Activated CD8-positive, alpha-beta T cell treated with anti-CD3 and anti-CD28 coated beads for 36 hours (primary cell): Measurements from ENCODE around the gene CHN1. TPM values are rescaled to one million over a fixed set of nuclear protein-coding genes. Genes with fewer than 3 reads are reported as not detected.
A peak's percentile ranks its signal among the peaks of the same experiment; 100 is the strongest.

Experiments
- ATAC-seq: fragments of 200-7000 bp; cut with Tn5 transposase; one replicate; pipeline ENCODE4 v1.10.0; 2021; ENCODE audit warnings: mild to moderate bottlenecking, moderate library complexity
- CTCF ChIA-PET: fragments of 350-600 bp; sonication (Branson Sonifier 250); formaldehyde crosslinking; loops from one replicate; lab custom pipeline; 2021; ENCODE audit warnings: antibody characterized with exemption; lab: Charles Lee
- POLR2A ChIA-PET: fragments of 350-600 bp; sonication (Branson Sonifier 250); formaldehyde crosslinking; loops from one replicate; lab custom pipeline; 2021; ENCODE audit warnings: antibody characterized with exemption; lab: Charles Lee
- DNase-seq: peaks from one replicate; pipeline ENCODE4 v3.0.0-alpha.2; 2020
- H3K27ac Mint-ChIP-seq: one replicate; pipeline ENCODE4 v1.8.0; 2021; ENCODE audit warnings: mild to moderate bottlenecking, mixed read lengths
- H3K27me3 Mint-ChIP-seq: one replicate; pipeline ENCODE4 v1.8.0; 2021; ENCODE audit warnings: mixed read lengths
- H3K36me3 Mint-ChIP-seq: one replicate; pipeline ENCODE4 v1.8.0; 2021; ENCODE audit warnings: low read depth, mixed read lengths
- H3K4me1 Mint-ChIP-seq: one replicate; pipeline ENCODE4 v1.8.0; 2021; ENCODE audit warnings: low read depth, mixed read lengths
- H3K4me3 Mint-ChIP-seq: one replicate; pipeline ENCODE4 v1.8.0; 2021; ENCODE audit warnings: mild to moderate bottlenecking, moderate library complexity, mixed read lengths
- H3K9me3 Mint-ChIP-seq: one replicate; pipeline ENCODE4 v1.8.0; 2021; ENCODE audit warnings: mixed read lengths
- intact Hi-C: fragments of 100-400 bp; cut with micrococcal nuclease; formaldehyde crosslinking; loops from one replicate; pipeline ENCODE4 v1.10.0; 2022
- total RNA-seq, 2 experiments: library from RNA; stranded (reverse); gene quantifications; one replicate each; pipeline ENCODE4 v1.2.3, GENCODE V29; 2021
- TF ChIP-seq, protein P1 (sequence below): fragments of 200-600 bp; IDR thresholded peaks from one replicate; pipeline ENCODE4 v1.8.0; 2022; ENCODE audit warnings: antibody characterized with exemption, mild to moderate bottlenecking

The CHN1 gene
- total RNA-seq, 2 experiments from 2014 or later = 2.9 to 3.0 TPM

DNA sequence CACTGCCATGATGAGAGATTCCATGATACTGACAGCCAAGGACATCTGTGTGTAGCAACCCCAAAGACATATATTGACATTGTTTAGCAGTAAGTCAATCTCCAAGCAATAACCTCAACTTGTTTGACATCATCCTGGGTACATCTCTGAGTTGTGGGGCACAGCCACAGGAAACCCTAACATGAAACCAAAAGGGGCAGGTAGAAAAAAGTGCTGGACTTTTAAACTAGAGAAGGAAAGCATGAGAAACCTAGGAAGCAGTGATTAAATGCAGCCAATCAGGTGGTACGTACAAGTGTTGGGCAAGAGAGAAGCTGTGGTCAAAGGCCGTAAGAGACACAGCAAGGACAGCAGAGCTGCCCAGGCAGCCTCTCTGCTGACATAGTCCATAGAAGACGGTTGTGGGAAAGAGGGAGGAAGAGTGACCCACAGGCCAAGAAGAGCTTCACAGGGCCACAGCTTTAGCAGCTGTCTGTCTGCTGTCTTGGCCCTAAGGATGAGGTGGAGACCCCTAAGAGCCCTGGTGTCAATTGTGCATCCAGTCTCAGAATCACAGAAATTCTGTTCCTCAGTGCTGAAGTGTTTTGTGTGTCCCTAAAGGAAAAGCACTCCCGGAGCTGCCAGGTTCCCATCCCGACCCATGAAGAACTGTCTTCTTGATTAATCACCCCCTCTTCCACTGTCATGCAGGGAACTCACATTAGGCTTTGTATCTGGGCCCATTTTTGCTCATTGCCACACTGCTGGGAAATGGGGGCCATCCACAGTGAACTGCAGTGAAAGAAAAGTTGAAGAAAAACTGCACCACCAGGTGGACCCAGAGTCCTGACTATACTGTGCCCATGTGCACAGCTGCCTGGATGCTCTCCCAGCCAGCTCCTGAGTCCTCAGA is 25.4 kb upstream of the CHN1 start:
- ATAC-seq (no peak), DNase-seq (peak; percentile 56)
- CTCF ChIA-PET = interaction anchor here (0.6 to 1.5 kb wide), 7 partner anchors 28 to 315 kb away, joined by 3 to 4 read pairs (median 3); no protein-coding TSS in a partner anchor
- intact Hi-C loops = loop anchor here (10.0 kb wide), 1 partner anchor 254 kb away; no protein-coding TSS in a partner anchor
- POLR2A ChIA-PET = interaction anchor here (0.9 kb wide), 1 partner anchor 17 kb away, joined by 3 read pairs; no protein-coding TSS in a partner anchor
- Mint-ChIP-seq H3K4me1 (no peaks in the 10 kb centered on the region), H3K36me3 (no peaks in the 10 kb centered on the region), H3K27ac (no peak overlapping the region), H3K27me3 (no peaks in the 10 kb centered on the region), H3K9me3 (no peaks in the 10 kb centered on the region), H3K4me3 (no peak overlapping the region)
- TF ChIP-seq, protein P1, sequence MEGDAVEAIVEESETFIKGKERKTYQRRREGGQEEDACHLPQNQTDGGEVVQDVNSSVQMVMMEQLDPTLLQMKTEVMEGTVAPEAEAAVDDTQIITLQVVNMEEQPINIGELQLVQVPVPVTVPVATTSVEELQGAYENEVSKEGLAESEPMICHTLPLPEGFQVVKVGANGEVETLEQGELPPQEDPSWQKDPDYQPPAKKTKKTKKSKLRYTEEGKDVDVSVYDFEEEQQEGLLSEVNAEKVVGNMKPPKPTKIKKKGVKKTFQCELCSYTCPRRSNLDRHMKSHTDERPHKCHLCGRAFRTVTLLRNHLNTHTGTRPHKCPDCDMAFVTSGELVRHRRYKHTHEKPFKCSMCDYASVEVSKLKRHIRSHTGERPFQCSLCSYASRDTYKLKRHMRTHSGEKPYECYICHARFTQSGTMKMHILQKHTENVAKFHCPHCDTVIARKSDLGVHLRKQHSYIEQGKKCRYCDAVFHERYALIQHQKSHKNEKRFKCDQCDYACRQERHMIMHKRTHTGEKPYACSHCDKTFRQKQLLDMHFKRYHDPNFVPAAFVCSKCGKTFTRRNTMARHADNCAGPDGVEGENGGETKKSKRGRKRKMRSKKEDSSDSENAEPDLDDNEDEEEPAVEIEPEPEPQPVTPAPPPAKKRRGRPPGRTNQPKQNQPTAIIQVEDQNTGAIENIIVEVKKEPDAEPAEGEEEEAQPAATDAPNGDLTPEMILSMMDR = no peak

GRCh38 chr2:175027755-175028154 is 22.6 kb upstream of the CHN1 start:
- H3K9me3 Mint-ChIP-seq = no peaks in the 10 kb centered on the region
- no peaks in the 10 kb centered on the region for H3K4me1 Mint-ChIP-seq
- TF ChIP-seq, protein P1 = no peak
- H3K27ac Mint-ChIP-seq = no peak overlapping the region
- H3K27me3 Mint-ChIP-seq = no peaks in the 10 kb centered on the region
- DNase-seq (no peak), ATAC-seq (no peak)
- ChIA-PET POLR2A (interaction anchor here (0.5 kb wide), 1 partner anchor 538 kb away, joined by 3 read pairs; no protein-coding TSS in a partner anchor), CTCF (no interaction called here)
- H3K4me3 Mint-ChIP-seq = no peak overlapping the region
- no peaks in the 10 kb centered on the region for H3K36me3 Mint-ChIP-seq
- intact Hi-C loops = no loop called here

DNA sequence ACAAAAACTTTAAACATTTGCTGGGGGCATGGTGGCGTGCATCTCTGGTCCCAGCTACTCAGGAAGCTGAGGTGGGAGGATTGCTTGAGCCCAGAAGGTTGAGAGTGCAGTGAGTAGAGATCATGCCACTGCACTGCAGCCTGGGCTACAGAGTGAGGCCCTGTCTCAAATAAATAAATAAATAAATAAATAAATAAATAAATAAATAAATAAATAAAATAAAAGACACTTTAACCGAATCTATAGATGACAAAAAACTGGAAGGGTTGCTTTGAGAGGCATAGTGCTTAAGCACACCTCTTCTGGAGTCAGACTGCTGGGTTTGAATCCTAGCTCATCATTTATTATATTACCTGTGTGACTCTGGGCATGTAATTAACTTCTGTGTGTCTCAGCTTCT is 21.2 kb upstream of the CHN1 start:
- Mint-ChIP-seq H3K27ac (no peak overlapping the region), H3K9me3 (no peaks in the 10 kb centered on the region), H3K4me1 (no peaks in the 10 kb centered on the region), H3K27me3 (no peaks in the 10 kb centered on the region), H3K36me3 (no peaks in the 10 kb centered on the region), H3K4me3 (no peak overlapping the region)
- CTCF ChIA-PET = no interaction called here
- intact Hi-C loops = no loop called here
- POLR2A ChIA-PET = no interaction called here
- ATAC-seq (no peak), DNase-seq (no peak)
- TF ChIP-seq, protein P1 = no peak

GRCh38 chr2:175025946-175026345 is 20.8 kb upstream of the CHN1 start:
- ChIA-PET CTCF (no interaction called here), POLR2A (no interaction called here)
- Mint-ChIP-seq H3K4me1 (no peaks in the 10 kb centered on the region), H3K36me3 (no peaks in the 10 kb centered on the region), H3K27me3 (no peaks in the 10 kb centered on the region), H3K27ac (no peak overlapping the region), H3K9me3 (no peaks in the 10 kb centered on the region), H3K4me3 (no peak overlapping the region)
- DNase-seq = no peak
- no peak for ATAC-seq
- intact Hi-C loops = no loop called here
- TF ChIP-seq, protein P1 = no peak

GRCh38 chr2:175025233-175025632 is 20.1 kb upstream of the CHN1 start:
- no peak overlapping the region for H3K4me3 Mint-ChIP-seq
- no peaks in the 10 kb centered on the region for H3K4me1 Mint-ChIP-seq
- no peak for ATAC-seq
- ChIA-PET CTCF (no interaction called here), POLR2A (no interaction called here)
- H3K36me3 Mint-ChIP-seq = no peaks in the 10 kb centered on the region
- intact Hi-C loops = no loop called here
- TF ChIP-seq, protein P1 = no peak
- H3K27ac Mint-ChIP-seq = no peak overlapping the region
- no peaks in the 10 kb centered on the region for H3K27me3 Mint-ChIP-seq
- DNase-seq = no peak
- no peaks in the 10 kb centered on the region for H3K9me3 Mint-ChIP-seq
